Stimulated activated CD4-positive, alpha-beta T cell treated with anti-CD3 and anti-CD28 coated beads, Interleukin-12 subunit alpha, Interleukin-12 subunit beta, amount 100 ng/mL, for 4 hours (primary cell): ENCODE results near the gene MTCL1.
"Not testable (repeated sequence)": the region's sequence is repeated elsewhere in the genome, so short reads cannot be mapped to it uniquely, and the experiment has no call there.

Source experiments
- DNase-seq: peaks from one replicate; pipeline ENCODE4 v3.0.0-alpha.2; 2020

The MTCL1 gene

DNA sequence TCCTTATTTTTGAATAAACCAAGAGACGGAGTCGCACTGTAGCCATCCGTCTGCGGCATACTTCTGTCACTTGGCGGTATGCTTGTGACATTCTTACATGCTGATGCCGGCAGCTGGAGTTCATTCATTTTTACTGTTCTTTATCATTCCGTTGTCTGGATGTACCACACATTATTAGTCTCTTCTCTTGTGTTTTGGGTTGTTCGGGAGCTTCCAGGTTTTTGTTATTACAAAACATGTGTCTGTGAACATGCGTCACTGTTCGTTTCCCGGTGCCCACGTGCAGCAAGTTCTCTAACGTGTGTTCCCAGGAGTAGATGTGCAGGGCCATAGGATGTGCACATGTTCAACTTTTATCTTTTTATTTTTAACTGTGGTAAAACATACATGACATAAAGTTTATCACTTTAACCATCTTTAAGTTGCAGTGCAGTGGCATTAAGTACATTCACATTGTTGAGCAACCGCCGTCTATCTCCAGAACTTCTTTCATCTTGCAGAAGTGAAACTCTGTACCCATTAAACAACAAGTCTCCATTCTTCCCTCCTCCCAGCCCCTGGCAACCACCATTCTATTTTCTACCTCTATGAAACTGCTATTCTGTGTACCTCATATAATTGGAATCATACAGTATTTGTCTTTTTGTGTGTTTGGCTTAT is 40.1 kb downstream of the MTCL1 start:
- no peak for DNase-seq

DNA sequence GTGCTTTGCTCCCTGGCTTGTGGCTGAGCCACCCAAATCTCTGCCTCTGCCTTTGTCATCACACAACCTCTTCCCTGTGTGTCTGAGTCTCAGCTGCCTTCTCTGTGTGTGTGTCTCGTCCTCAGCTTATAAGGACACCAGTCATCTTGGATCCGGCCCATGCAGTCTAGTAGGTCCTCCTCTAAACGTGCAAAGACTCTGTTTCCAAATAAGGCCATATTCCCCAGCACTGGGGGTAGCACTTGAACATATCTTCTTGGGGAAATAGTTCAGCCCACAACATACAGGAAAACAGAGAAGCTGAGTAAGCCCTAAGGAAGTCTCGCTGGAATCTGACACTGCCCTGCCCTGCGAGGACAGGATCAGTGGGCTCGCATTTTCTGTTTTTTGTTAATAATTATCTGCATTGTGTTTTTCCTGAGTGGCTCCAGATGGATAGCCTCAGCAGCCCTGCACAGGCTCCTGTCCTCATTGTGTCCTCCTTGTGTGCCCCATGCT is 42.1 kb downstream of the MTCL1 start:
- DNase-seq = no peak

DNA sequence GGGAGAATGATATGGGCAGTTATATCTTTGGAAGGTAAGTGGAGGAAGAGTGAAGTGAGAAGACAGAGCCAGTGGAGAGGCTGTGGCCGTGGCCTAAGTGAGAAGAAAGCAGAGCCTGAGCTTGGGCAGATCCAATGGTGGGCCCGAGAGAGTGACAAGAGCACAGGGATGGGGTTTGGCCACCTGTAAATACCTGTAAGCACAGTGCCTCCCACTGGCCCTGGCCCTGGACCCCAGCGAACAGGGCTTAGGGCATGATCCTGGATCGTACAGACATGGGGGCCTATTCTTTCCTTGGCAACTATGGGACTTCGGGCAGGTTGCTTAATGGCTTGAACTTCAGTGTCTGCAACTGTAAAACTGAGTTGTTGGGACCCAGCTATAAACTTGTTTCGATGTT is 44.1 kb downstream of the MTCL1 start:
- no peak for DNase-seq

DNA sequence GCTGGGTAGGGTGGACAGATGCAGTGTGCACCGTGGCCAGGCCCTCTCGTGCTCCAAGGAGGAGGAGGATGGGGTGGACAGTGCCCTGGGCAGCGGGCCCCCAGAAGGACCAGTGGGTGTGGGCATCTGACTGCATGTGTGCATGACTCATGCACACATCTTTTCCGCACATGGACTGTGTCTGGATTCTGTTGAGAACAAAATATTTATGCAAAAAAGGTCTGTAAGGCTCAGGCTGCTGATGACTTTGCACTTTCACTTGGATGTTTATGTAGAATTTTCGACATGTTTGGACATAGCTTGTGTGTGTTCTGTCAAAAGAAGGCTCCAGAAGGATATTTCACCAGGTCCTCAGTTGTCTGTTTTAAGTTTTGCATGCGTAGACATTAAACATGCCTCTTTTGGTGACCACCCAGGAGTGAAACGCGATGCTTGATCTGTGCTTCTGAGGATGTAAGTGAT is 45.6 kb downstream of the MTCL1 start:
- no peak for DNase-seq

DNA sequence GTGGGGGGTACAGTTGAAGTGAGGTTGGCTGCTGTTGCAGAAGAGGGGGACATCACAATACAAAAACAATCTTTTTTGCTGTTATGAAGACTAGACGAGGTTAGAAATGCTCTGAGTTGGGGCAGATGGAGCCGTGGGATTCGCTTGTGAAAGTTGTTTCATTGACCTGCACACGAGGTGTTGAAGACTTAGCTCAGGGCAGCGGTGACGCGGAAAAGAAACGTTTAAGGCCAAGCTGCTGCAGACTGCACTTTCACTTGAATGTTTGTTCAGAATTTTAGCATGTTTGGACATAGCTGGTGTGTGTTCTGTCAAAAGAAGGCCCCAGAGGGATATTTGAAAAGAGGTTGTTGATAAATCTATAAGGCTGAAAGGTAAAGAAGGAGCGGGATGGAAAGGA is 46.3 kb downstream of the MTCL1 start:
- DNase-seq = no peak

DNA sequence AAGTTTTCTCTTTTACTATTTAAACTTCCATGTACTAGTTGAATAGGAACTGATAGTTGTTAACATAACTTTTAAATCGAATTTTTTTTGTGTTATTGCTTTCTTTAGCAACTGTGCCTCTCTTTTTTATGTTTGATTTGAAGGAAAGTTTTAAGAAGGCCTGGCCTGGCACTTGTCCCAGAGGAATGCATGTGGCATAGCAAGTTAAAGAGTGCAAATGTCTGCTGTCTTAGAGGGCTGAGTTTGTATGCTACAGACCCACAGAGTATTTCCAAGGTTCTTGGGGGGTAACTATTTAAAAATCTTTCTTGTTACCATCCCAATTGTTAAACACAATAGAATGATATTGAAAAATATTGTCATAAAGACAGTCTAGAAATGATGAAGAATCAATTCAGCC is 47.0 kb downstream of the MTCL1 start:
- no peak for DNase-seq

DNA sequence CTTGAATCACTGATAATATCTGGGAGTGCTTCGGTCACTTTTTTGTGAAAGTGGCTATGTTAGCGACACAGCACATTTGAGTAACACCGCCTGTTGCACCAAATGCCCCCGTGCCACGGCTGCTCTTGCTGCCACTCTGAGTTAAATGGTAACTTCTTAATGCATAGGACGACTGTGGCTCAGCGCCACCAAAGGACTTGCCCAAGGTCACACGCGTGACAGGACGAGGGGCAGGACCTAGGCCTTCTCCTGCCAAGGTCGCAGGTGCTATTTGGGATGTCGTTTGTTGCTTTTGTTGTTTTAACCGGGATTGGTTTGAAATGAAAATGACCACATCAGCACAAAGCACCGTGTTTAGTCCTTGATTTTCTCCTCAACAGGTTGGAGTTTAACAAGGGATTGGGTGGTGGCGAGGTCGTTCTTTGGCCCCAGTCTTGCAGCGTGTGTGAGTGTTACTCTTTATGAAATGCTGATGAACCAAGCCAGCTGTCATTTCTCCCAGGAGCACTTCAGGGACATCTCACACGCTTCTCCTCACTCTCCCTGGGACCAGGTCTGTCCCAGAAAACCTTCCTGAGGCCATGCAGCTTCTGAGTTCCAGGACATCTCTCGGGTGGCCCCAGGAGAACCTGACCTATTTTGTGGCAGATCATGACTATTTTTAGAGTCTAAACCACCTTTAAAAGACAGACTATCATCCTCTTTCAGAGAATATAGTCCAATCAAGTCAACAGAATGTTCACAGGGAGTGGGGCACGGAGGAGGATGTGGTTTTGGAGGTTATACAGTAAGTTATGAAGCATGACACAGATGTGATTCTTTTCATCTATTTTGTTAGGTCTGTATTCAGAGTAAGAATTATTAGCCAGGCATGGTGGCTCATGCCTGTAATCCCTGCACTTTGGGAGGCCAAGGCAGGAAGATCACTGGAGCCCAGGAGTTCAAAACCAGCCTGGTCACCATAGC is 49.9 kb downstream of the MTCL1 start:
- no peak for DNase-seq

DNA sequence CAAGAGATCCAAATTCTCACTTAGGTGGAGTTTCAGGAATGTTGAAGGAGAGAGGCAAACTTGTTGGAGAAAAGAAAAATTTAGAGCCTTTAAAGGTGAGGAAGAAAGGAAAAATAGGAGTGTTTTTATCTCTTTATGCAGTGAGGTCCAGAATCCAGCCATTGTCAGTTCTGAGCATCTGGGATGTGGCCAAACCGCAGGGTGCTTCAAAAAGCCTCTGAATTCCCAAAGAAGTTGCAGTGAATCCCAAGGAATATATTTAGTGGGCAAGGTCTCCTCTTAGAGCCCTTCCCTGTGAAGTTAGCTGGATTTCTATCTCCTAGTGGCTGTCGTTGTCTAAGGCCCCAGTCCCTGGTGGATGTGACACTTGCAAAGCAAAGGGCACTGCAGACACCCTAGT is 51.2 kb downstream of the MTCL1 start:
- no peak for DNase-seq

DNA sequence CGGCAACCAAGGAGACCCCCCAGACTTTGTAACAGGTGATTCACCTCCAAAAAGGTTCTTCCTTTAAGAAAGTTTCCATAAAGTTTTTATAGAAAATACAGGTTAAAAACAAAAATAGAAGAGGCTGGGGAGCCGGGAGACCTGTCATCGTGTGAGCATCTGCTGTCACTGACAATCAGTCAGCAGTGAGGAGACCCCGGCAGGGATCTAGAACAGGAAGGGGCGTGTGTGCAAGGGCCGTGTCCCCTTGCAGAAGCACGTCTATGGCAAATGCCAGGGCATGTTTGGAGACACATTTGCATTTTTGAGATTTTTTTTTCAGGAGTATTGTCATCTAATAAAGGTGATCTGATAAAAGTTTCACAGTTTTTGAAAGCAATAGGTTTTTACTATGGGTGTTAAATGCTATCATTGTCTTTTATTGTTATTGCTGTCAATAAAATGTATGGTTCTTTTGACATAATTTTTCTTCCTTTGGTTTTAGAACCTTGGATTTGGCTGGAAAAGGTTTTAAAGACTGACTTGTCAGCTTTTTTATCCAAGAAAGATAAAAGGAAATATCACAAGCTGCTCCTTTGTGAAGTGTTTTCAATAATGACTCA is 52.1 kb downstream of the MTCL1 start:
- DNase-seq = no peak

DNA sequence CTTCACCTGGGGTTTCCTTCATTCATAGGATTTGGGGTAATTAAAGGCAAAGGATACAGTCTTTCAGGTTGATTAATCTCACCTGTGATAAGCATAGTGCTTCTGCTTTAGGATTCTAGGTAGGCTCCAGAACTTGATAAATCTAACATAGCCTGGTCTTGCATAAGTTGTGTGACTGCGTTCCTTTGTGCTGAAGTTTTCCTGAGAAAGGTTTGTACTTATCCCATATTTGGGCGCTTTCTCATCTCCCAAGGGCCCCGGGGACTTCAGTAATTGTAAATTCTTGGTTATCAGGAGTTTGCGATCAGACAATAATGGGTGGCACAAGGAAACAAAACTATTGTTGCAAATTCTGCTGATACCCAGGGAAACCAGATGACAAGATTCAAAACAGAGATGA is 53.1 kb downstream of the MTCL1 start:
- DNase-seq = no peak

DNA sequence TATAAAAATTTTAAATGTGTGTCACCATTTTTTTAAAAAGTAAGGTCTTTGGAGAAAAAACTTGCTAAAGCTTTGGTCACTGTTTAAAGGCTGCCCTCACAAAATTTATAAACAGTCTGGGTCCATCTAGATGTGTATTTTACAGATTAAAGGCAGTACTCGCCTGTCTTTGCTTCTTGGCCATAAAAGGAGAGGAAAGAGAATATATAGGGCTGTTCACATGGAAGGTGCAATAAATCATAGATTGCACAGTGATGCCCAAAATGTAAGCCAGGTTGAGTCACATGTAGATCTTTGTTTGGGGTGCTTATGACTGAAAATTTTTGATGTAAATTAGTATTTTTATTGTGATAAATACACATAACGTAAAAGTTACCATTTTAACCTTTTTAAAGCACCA is 55.6 kb downstream of the MTCL1 start:
- no peak for DNase-seq

DNA sequence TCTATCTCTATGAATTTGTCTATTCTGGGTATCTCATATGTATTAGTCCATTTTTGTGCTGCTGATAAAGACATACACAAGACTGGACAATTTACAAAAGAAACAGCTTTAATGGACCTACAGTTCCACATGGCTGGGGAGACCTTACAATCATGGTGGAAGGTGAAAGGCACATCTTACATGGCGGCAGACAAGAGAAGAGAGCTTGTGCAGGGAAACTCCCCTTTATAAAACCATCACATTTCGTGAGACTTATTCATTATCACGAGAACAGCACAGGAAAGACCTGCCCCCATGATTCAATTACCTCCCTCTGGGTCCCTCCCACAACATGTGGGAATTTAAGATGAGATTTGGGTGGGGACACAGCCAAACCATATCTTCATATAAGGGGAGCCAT is 56.2 kb downstream of the MTCL1 start:
- not testable (repeated sequence) for DNase-seq

DNA sequence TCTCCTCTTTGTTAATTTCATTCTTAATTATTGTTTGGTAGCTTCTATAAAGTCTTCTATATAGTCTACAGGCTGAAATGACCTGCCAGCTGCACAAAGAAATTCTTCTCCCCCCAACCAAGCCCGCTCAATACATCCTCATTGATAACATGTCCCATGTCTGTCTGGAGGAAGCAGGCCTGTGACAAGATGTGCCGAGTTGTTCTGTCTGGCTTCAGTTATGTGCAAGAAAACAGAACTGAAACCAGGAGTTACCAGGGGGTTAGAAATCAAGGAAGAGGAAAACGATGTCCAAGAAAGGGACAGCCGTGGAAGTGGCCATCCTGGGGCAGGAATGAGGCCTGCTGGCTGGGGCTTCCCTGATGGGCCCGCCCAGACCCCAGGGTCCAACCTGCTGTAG is 57.6 kb downstream of the MTCL1 start:
- no peak for DNase-seq

DNA sequence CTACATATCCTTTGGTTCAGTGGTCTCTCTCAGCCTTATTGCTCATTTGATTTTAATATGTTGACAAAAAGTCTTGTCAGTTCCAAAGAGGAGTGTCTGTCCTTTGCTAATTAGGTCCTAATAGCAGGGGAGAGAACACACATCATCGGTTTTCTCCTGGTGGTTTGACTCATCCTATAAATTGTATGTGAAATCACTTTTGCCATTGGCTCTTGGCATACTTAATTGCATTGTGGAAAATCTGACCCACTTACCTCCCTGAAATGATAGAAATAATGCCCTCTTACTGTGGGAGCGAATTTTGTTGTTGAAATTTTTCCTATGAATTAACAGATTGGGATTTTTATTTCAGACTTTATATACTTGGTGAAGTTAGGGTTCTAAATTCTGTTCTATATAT is 58.3 kb downstream of the MTCL1 start:
- DNase-seq = no peak

DNA sequence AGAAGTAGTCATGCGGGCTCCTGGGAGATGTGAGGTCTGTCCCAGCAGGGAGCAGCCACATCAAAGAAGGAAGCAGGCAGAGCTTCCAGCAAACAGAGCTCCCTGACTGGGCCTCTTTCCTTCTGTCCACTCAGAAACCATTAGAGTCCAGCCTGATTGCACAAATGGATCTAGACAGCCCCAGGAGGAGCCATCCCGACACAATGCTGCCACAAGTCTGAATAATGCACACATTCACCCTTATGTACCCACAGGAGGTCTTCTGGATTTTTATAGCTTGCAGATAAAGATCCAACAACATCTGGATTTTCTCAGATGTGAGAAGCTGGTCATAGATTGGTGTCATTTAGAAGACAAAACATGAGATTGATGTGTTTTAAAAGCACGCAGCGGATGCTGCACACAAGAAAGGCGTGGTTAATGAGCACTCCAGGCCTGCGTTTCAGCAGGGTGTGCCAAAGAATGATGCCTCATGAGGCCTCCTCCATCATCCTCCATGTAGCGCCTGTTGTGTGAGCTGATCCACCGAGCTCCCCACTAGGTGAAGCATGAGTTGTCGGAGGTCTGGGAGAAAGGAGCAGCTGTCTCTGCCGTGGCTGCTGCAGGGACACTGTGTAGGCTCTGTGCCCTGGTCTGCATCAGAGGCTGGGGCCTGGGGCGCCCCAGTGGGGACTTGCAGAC is 60.6 kb downstream of the MTCL1 start:
- DNase-seq = no peak

DNA sequence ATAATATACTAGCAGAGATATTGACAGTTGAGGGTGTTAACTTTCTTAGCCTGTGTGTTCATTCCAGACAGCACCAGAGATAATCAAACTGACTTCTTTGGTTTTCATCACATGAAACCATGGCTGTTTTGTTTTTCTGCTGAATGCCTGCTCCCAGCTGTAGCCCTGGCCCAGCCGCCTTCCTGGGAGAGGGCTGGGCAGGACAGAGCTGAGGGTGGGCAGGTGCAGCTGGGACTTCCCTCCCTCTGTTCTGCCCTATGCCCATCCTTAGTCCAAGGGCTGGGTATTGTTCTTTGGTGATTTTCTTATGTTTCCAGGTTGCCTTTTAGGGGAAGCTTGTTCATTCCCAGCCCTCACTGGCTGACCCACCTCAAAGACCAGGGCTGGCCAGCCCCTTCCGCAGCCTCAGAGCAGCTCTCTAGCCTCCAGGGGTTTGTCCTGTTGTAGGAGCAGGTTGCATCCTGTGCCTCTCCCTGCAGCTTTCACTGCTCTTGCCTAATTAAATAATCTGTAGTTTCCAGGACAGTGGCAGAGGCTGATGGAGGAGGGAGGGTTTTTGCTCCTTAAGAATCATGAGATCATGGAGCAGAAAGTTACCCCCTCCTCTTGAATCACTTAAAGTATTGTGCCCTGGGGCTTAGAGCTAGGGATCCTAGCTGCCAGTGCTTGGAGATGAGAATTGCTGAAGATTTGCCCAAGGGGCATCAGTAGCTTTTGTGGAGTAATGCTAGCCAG is 61.4 kb downstream of the MTCL1 start:
- no peak for DNase-seq

DNA sequence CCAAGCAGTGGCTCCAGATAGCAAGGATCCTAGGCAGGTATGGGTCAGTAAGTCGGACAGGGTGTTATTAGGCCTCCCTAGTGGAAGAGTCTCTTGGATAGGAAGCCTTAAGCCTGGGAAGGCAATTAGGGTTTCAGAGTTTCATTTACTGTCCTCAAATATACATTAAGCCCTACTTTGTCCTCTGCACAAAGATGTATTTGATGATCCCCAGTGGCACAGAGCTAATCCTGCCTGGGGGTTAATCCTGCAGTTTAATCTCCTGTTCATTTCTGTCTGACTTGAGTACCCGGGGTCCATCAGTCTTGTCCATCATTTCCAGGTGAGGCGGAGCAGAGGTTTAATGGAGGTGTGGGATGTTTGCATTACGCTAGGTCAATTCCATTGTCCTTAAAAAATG is 62.0 kb downstream of the MTCL1 start:
- no peak for DNase-seq

DNA sequence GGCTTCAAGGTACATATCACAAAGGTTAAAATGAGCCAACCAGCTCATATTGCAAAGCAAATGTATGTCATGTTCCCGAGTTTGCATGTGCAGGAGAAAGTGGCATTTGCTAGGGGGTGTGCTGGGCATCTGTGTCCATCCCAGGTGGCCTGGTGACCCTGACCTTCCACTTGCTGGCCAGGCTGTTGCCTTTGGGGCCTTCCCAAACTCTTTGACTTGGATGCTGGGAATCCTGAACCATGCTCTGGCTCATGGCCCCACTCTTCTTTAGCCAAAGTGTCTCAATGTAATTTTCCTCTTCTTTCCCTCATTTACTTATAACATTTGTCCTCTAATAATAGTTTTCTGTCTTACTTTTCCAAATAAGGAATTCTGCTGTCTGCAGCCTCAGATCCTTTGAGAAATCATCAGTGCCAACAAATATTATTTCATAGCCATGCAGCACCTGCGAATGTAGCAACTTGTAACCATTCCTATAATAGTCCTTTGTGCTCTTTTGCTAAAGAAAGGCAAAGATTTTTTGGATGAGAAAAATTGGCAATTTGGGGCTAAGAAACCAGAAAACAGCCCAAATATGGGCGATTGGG is 64.2 kb downstream of the MTCL1 start:
- DNase-seq = no peak

DNA sequence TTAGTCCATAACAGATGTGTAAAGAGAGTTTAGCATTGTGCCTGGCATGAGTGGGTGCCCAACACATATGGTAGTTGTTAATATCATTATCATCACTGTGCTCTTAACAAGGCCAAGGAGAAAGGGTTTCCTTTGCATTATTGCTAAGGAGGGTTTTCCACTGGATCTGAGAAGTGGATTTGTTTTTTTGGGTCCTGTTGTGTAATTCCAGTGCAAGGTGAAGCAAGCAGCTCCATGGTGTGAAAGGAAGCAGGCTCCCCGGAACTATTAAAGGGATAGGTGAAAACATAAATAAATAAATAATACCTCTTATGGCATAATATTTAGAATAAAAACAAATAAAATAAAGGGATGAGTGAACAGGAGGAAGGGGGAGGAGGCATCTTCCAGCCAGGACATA is 65.3 kb downstream of the MTCL1 start:
- DNase-seq = no peak

DNA sequence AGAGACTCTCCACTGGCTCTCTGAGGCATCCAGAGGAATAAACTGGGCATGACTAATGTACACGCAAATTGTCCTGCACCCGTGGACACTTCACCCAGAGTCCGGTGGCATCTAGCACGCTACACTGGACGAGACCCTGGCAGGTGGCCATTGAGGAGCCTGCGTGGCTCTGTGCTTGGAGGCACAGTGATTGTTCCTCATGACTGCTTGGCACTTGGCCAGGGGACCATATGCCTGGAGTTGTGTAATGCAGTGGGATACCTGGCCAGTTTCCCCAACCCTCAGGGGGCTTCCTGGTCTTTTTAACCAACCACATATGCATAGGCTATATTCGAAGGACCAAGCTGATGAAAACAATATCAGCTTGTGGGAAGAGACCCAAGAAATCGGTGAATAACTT is 66.6 kb downstream of the MTCL1 start:
- no peak for DNase-seq

DNA sequence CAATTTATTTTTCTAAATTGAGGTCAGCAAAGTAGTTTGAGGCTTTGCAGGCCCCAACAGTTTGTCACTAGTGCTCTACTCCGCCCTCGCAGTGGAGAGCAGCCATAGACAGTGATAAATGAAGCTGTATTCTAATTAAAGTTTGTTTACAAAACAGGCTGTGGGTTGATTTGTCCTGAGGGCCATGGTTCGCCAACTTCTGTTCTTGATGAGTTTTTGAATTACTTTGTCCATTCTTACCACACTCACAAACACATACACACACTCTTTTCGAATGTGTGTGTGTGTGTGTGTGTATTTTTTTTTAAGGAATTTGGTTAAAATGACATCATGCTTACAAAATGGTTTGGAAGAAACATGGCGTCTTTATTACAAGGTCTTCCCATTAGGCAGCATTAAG is 68.6 kb downstream of the MTCL1 start:
- no peak for DNase-seq
